Neural cell (in vitro differentiated cells): Measurements from ENCODE around the gene ACER2. TPM values are rescaled to one million over a fixed set of nuclear protein-coding genes. Genes with fewer than 3 reads are reported as not detected.
"Not testable (repeated sequence)": the region's sequence is repeated elsewhere in the genome, so short reads cannot be mapped to it uniquely, and the experiment has no call there.

Experiments used
- H2AFZ ChIP-seq: fragments of 200-600, 300-800 bp; sonication (generic), shearing (Covaris generic); 2 replicates; pipeline ENCODE4 v1.6.0; 2014; ENCODE audit warnings: low read depth, mild to moderate bottlenecking, antibody characterized with exemption, low read length, moderate library complexity
- H3F3A ChIP-seq: fragments of 200-600 bp; shearing (Covaris generic); 2 replicates; pipeline ENCODE4 v1.6.1; 2016; ENCODE audit warnings: mild to moderate bottlenecking, moderate library complexity, mixed read lengths, antibody characterized with exemption, low read length; ENCODE audit not compliant: insufficient read depth, poor library complexity, severe bottlenecking
- H3K27ac ChIP-seq: fragments of 200-600, 300-800 bp; sonication (generic), shearing (Covaris generic); 2 replicates; pipeline ENCODE4 v1.5.1; 2014; ENCODE audit warnings: mild to moderate bottlenecking, low read length, moderate library complexity
- H3K27me3 ChIP-seq: fragments of 300-800, 200-600 bp; sonication (generic), shearing (Covaris generic); 2 replicates; pipeline ENCODE4 v1.6.0; 2014; ENCODE audit warnings: mild to moderate bottlenecking, low read depth, low read length, moderate library complexity; ENCODE audit not compliant: insufficient read depth
- H3K36me3 ChIP-seq: fragments of 300-800, 200-600 bp; sonication (generic), shearing (Covaris generic); 2 replicates; pipeline ENCODE4 v1.5.1; 2014; ENCODE audit warnings: mild to moderate bottlenecking, antibody characterized with exemption, low read length, moderate library complexity; ENCODE audit not compliant: insufficient read depth
- H3K4me2 ChIP-seq: fragments of 300-800, 200-600 bp; sonication (generic), shearing (Covaris generic); 2 replicates; pipeline ENCODE4 v1.6.0; 2014; ENCODE audit warnings: mild to moderate bottlenecking, low read length
- H3K4me3 ChIP-seq: fragments of 300-800, 200-600 bp; sonication (generic), shearing (Covaris generic); 2 replicates; pipeline ENCODE4 v1.5.1; 2014; ENCODE audit warnings: mild to moderate bottlenecking, low read length, moderate library complexity
- H3K79me2 ChIP-seq: fragments of 200-600 bp; shearing (Covaris generic); replicated peaks from 2 replicates; pipeline ENCODE4 v1.6.0; 2014; ENCODE audit warnings: mild to moderate bottlenecking, low read length, moderate library complexity; ENCODE audit not compliant: insufficient read depth
- H3K9ac ChIP-seq: fragments of 300-800, 200-600 bp; sonication (generic), shearing (Covaris generic); 2 replicates; pipeline ENCODE4 v1.6.1; 2016; ENCODE audit warnings: mild to moderate bottlenecking, low read length, mixed read lengths
- H3K9me2 ChIP-seq: fragments of 200-600 bp; shearing (Covaris generic); 2 replicates; pipeline ENCODE4 v1.6.1; 2016; ENCODE audit warnings: mild to moderate bottlenecking, low read length, mixed read lengths; ENCODE audit not compliant: insufficient read depth
- H3K9me3 ChIP-seq: fragments of 200-600, 300-800 bp; sonication (generic), shearing (Covaris generic); 2 replicates; pipeline ENCODE4 v1.6.1; 2016; ENCODE audit warnings: mild to moderate bottlenecking, mixed run types, low read length, moderate library complexity, mixed read lengths
- H4K20me1 ChIP-seq: fragments of 200-600 bp; shearing (Covaris generic); 2 replicates; pipeline ENCODE4 v1.6.1; 2016; ENCODE audit warnings: mild to moderate bottlenecking, mixed run types; ENCODE audit not compliant: insufficient read depth
- EP300 ChIP-seq: fragments of 450-650 bp; conservative IDR thresholded peaks from 2 replicates; pipeline ENCODE4 v1.6.1; 2014; ENCODE audit warnings: antibody characterized with exemption, mild to moderate bottlenecking, moderate library complexity; ENCODE audit not compliant: poor library complexity, severe bottlenecking
- EZH2 ChIP-seq: fragments of 200-600, 300-800 bp; shearing (Covaris generic), sonication (generic); IDR thresholded peaks from 2 replicates; pipeline ENCODE4 v1.6.1; 2014; ENCODE audit warnings: antibody characterized with exemption, low read length, borderline replicate concordance, mild to moderate bottlenecking; ENCODE audit not compliant: insufficient read depth, poor library complexity, severe bottlenecking
- MXI1 ChIP-seq: fragments of 450-650 bp; conservative IDR thresholded peaks from 2 replicates; pipeline ENCODE4 v1.6.1; 2014; ENCODE audit warnings: antibody characterized with exemption, mild to moderate bottlenecking; ENCODE audit not compliant: poor library complexity, severe bottlenecking
- POLR2AphosphoS5 ChIP-seq: IDR thresholded peaks from 2 replicates; pipeline ENCODE4 v1.6.1; 2012
- RAD21 ChIP-seq: fragments of 450-650 bp; conservative IDR thresholded peaks from 2 replicates; pipeline ENCODE4 v1.6.1; 2014; ENCODE audit warnings: antibody characterized with exemption, mild to moderate bottlenecking, moderate library complexity
- SMC3 ChIP-seq: fragments of 450-650 bp; conservative IDR thresholded peaks from 2 replicates; pipeline ENCODE4 v1.6.1; 2014; ENCODE audit warnings: antibody characterized with exemption, mild to moderate bottlenecking, moderate library complexity; ENCODE audit not compliant: poor library complexity
- TAF1 ChIP-seq: IDR thresholded peaks from 2 replicates; pipeline ENCODE4 v1.6.1; 2012; ENCODE audit warnings: low read depth
- polyA plus RNA-seq: library from polyadenylated mRNA; depleted of rRNA; stranded (reverse); fragments of >200 nt; gene quantifications from 2 replicates; pipeline ENCODE4 v1.2.3, GENCODE V29; 2014
- TF ChIP-seq, protein P1 (sequence below): fragments of 450-650 bp; IDR thresholded peaks from 2 replicates; pipeline ENCODE4 v1.5.1; 2014; ENCODE audit warnings: antibody characterized with exemption, mild to moderate bottlenecking, moderate library complexity; ENCODE audit not compliant: poor library complexity, severe bottlenecking
- TF ChIP-seq, protein P2 (sequence below): IDR thresholded peaks from 2 replicates; pipeline ENCODE4 v1.6.1; 2012; ENCODE audit warnings: borderline replicate concordance

Gene ACER2
- polyA plus RNA-seq, 1 donor from 2014 or later, result 3.0 TPM

DNA sequence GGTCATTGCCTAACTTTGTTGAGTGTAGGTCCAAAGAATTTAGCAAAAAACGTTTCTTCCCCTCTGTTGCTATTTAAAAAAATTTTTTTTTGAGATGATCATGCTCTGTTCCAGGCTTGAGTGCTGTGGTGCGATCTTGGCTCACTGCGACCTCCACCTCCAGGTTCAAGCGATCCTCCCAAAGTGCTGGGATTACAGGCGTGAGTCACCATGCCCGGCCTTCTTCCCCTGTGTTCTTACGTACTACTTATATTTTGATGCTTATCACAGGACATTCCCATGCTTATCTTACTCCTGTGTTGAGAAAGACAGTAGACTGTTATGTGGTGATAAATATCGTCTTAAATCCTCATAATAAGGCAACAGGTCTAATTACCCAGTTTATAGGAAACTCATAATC, 2.5 kb downstream of the ACER2 start:
- no peak overlapping the region for H3K4me3 ChIP-seq
- no peak overlapping the region for H3K9ac ChIP-seq
- H3K9me2 ChIP-seq, result no peaks in the 10 kb centered on the region
- no peaks in the 10 kb centered on the region for H3K9me3 ChIP-seq
- H3K27ac ChIP-seq, result no peak overlapping the region
- H3K27me3 ChIP-seq, result no peaks in the 10 kb centered on the region
- no peak overlapping the region for H2AFZ ChIP-seq
- no peaks in the 10 kb centered on the region for H3K36me3 ChIP-seq
- no peak overlapping the region for H3K4me2 ChIP-seq
- H3K79me2 ChIP-seq, result no peaks in the 10 kb centered on the region
- TF ChIP-seq SMC3 (no peak), EP300 (no peak), RAD21 (no peak), POLR2AphosphoS5 (no peak), MXI1 (no peak), EZH2 (no peak), TAF1 (no peak)
- TF ChIP-seq, protein P1, sequence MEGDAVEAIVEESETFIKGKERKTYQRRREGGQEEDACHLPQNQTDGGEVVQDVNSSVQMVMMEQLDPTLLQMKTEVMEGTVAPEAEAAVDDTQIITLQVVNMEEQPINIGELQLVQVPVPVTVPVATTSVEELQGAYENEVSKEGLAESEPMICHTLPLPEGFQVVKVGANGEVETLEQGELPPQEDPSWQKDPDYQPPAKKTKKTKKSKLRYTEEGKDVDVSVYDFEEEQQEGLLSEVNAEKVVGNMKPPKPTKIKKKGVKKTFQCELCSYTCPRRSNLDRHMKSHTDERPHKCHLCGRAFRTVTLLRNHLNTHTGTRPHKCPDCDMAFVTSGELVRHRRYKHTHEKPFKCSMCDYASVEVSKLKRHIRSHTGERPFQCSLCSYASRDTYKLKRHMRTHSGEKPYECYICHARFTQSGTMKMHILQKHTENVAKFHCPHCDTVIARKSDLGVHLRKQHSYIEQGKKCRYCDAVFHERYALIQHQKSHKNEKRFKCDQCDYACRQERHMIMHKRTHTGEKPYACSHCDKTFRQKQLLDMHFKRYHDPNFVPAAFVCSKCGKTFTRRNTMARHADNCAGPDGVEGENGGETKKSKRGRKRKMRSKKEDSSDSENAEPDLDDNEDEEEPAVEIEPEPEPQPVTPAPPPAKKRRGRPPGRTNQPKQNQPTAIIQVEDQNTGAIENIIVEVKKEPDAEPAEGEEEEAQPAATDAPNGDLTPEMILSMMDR, result no peak
- TF ChIP-seq, protein P2, sequence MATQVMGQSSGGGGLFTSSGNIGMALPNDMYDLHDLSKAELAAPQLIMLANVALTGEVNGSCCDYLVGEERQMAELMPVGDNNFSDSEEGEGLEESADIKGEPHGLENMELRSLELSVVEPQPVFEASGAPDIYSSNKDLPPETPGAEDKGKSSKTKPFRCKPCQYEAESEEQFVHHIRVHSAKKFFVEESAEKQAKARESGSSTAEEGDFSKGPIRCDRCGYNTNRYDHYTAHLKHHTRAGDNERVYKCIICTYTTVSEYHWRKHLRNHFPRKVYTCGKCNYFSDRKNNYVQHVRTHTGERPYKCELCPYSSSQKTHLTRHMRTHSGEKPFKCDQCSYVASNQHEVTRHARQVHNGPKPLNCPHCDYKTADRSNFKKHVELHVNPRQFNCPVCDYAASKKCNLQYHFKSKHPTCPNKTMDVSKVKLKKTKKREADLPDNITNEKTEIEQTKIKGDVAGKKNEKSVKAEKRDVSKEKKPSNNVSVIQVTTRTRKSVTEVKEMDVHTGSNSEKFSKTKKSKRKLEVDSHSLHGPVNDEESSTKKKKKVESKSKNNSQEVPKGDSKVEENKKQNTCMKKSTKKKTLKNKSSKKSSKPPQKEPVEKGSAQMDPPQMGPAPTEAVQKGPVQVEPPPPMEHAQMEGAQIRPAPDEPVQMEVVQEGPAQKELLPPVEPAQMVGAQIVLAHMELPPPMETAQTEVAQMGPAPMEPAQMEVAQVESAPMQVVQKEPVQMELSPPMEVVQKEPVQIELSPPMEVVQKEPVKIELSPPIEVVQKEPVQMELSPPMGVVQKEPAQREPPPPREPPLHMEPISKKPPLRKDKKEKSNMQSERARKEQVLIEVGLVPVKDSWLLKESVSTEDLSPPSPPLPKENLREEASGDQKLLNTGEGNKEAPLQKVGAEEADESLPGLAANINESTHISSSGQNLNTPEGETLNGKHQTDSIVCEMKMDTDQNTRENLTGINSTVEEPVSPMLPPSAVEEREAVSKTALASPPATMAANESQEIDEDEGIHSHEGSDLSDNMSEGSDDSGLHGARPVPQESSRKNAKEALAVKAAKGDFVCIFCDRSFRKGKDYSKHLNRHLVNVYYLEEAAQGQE, result no peak
- H3F3A ChIP-seq, result no peaks in the 10 kb centered on the region
- H4K20me1 ChIP-seq, result no peaks in the 10 kb centered on the region

DNA sequence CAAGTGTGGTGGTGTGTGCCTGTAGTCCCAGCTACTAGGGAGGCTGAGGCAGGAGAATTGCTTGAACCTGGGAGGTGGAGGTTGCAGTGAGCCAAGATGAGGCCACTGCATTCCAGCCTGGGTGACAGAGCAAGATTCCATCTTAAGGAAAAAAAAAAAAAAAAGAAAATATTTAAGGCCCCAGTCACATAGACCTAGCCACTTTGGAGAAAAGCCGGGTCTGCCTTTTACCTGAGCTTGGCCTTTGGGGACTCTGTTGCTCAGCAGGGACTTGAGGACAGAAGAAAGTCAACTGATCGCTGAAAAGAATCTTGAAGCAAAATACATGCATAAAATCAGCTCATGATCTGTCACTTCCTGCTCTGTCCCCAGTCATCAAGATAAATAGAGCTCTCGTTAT, 4.6 kb downstream of the ACER2 start:
- H3F3A ChIP-seq, H3K9ac ChIP-seq, H3K79me2 ChIP-seq, H2AFZ ChIP-seq, H4K20me1 ChIP-seq, H3K4me2 ChIP-seq, H3K36me3 ChIP-seq, H3K9me3 ChIP-seq, H3K27ac ChIP-seq, H3K4me3 ChIP-seq, H3K27me3 ChIP-seq, H3K9me2 ChIP-seq: not testable (repeated sequence)

DNA sequence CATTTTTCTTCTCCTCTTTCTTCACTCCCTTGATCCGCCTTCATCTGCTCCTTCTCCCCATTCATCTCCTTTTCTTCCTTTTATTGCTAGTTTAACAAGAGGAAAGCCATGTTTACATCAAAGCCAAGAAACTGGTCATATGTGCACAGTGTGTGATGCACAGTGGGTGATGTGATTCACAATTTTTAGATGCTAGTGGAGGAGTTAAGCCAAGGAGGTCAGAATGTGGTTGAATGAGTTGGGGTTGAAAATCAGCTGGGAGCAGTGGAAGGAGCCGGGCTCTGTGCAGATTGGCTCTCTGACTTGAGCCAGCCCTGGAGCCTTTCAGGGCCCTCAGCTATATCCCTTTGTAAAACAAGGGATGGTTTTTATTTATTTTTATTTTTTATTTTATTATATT, 7.3 kb downstream of the ACER2 start:
- Histone ChIP-seq H2AFZ (no peak overlapping the region), H3F3A (no peaks in the 10 kb centered on the region), H3K9ac (no peak overlapping the region), H3K4me3 (no peak overlapping the region), H3K9me3 (no peaks in the 10 kb centered on the region), H3K79me2 (no peaks in the 10 kb centered on the region), H3K9me2 (no peaks in the 10 kb centered on the region), H3K27ac (no peak overlapping the region), H3K4me2 (no peak overlapping the region), H3K27me3 (no peaks in the 10 kb centered on the region), H4K20me1 (no peaks in the 10 kb centered on the region), H3K36me3 (no peaks in the 10 kb centered on the region)
- TF ChIP-seq TAF1 (no peak), POLR2AphosphoS5 (no peak), MXI1 (no peak), EP300 (no peak), SMC3 (no peak), RAD21 (no peak)
- TF ChIP-seq, protein P1, result no peak
